IPS DF 6.9 (cell line): ENCODE results near the gene DLGAP3.

Experiments
- DNase-seq: peaks from one replicate; pipeline ENCODE4 v3.0.0-alpha.2; 2013; ENCODE audit warnings: low read depth, low spot score
- H3K27ac ChIP-seq: one replicate; pipeline ENCODE4 v1.5.1; 2013; ENCODE audit warnings: low read length, control low read depth
- H3K27me3 ChIP-seq: 2 replicates; pipeline ENCODE4 v1.6.1; 2013; ENCODE audit warnings: mild to moderate bottlenecking, low read length; ENCODE audit not compliant: control insufficient read depth, insufficient read depth
- H3K36me3 ChIP-seq: 2 replicates; pipeline ENCODE4 v1.6.1; 2013; ENCODE audit warnings: low read length; ENCODE audit not compliant: control insufficient read depth, insufficient read depth
- H3K4me1 ChIP-seq: 2 replicates; pipeline ENCODE4 v1.6.1; 2013; ENCODE audit warnings: low read length; ENCODE audit not compliant: control insufficient read depth, insufficient read depth
- H3K4me3 ChIP-seq: 2 replicates; pipeline ENCODE4 v1.5.1; 2013; ENCODE audit warnings: mild to moderate bottlenecking, low read length
- H3K9me3 ChIP-seq: 2 replicates; pipeline ENCODE4 v1.6.1; 2013; ENCODE audit warnings: low read length, inconsistent platforms; ENCODE audit not compliant: control insufficient read depth, insufficient read depth
- WGBS: extraction: QIAGEN DNeasy Blood & Tissue Kit; methylation state at CpG from one replicate; pipeline ENCODE4 v1.1.7; 2013; ENCODE audit warnings: mixed read lengths, missing lambda C conversion rate; ENCODE audit not compliant: insufficient read length, insufficient coverage; 5-methylcytosine and 5-hydroxymethylcytosine counted together

The DLGAP3 gene

DNA sequence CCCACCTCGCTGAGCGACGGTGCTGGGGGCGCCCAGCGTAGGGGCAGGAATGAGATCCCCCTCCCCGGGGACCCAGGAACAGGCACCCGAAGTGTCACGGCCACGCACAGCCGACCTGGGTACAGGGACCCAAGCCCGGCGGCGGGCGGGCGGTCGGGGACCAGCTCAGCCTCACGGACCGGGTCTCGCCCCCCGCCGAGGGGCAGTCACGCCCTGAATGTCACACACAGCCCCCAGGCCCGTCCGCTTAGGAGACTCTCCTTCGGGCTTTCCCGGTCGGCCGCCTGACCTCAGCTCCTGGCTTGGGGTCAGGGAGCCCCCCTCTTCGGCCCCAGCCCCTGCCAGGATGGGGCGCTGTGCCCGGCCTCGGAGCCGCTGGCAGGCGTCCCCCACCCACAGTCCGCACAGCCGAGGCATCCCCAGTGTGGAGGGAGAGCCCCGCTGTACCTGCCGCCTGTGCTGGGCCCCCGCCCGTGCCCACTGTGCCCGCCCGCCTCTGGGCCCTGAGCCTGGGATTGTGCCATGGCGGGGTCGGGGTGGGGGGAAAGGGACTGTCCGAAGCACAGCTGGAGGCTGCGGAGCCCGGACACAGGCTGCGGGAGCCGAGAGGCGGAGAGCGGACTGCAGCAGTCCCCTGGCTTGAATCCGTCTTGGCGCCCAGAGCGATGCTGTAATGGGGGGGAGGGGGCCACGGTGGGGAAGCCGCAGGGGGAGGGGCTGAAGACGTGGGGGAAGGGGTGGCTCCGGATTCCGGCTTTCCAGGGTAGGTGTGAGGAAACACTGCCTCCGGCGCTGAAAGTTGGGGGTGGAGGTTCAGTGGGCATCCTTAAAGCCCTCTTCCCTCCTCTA, 627 bp upstream of the DLGAP3 start:
- Histone ChIP-seq H3K27ac (no peak overlapping the region), H3K27me3 (peaks cover 6% of the 10 kb centered on the region; the same call in 1 of the 2 replicates), H3K4me3 (peak overlapping the region; percentile 73), H3K4me1 (peaks cover 4% of the 10 kb centered on the region; the same call in 1 of the 2 replicates), H3K36me3 (no peaks in the 10 kb centered on the region), H3K9me3 (no peaks in the 10 kb centered on the region)
- DNase-seq = no peak
- no CpG with 5 or more reads among the region's 61 CpGs for WGBS

DNA sequence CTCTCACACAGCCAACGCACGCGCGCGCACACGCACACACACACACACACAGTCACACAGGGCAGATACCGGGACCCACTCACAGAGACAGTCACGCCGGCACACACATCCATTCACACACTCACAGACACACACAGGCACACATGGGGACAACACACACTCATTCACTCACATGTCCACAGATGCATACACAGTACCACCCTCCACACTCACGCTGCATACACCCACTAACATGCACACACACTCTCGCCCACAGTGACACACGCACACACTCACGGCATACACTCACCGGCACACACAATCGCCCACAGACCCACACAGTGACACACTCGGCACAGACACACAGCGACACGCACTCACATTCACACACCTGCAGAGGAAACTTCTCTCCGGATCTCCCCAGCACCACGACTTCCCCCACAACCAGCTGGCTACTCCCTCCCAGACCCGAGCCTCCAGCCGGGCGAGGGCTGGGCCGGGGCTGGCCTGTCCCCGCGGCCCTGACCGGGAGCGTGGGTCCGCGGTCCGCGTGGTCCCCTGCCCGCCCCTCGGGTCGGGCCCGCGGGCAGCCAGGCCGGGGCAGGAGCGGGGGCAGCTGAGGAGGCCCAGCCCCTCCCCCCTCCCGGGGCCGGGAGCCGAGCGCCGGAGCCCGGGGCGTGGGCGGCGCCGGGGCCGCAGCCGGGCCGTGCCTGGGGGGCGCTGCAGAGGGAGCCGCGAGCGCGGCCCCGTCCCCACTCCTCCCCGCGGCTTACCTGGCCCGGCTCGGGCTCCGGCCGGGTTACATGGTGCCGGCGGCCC, 552 bp downstream of the DLGAP3 start:
- no CpG with 5 or more reads among the region's 66 CpGs for WGBS
- Histone ChIP-seq H3K27me3 (peaks cover 6% of the 10 kb centered on the region; the same call in 1 of the 2 replicates), H3K4me3 (peak overlapping the region; percentile 73; the same call in 1 of the 2 replicates), H3K4me1 (peaks cover 4% of the 10 kb centered on the region; the same call in 1 of the 2 replicates), H3K36me3 (no peaks in the 10 kb centered on the region), H3K9me3 (no peaks in the 10 kb centered on the region), H3K27ac (no peak overlapping the region)
- no peak for DNase-seq

DNA sequence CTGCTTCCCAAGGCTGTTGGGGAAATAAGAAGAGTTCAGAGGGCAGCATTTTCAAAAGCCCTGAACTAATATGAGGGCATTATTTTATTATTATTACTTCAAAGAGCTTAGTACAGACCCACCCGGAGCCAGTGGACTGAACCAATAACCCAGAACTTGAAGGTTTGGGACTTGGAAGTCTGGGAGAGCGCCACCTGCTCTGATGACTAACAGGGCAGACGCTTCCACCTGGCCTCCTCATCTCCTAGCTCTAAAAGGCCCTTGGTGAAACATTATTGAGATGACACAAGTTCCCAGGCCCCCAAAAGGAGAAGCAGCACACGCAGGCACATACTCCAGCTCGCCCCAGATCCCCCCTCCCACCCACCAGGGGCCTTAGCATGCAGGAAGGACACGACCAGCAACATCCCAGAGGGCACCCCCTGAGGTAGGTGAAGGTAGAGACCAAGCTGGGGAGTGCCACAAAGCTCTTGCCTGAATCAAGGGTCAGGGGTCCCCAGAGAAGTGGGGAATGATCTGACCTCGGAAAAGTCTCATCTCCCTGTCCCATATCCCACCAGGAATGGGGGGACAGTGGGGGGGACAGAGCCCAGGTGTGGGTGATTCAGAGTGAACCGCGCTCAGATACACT, 1.3 kb downstream of the DLGAP3 start:
- Histone ChIP-seq H3K27me3 (peaks cover 6% of the 10 kb centered on the region; the same call in 1 of the 2 replicates), H3K9me3 (no peaks in the 10 kb centered on the region)

DNA sequence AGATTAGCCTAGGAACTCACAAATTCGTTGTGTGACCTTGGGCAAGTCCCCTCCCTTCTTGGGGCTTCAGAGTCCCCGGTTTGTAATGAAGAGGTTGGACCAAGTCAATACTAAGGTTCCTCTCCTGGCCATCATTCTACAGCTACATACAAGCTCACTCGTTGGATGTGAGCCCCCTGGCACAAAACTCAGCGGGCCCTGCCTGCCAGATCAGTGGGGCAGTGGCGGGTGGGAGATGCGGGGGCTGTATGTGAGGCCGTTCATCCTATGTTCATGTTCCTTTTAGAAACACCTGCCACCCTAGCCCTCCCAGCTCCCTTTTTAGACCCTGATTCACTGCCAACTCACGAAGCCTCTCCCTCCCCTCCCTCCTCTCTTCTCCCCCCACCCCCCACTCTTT, 2.1 kb downstream of the DLGAP3 start:
- Histone ChIP-seq H3K27ac (no peak overlapping the region), H3K27me3 (peaks cover 6% of the 10 kb centered on the region; the same call in 1 of the 2 replicates), H3K9me3 (no peaks in the 10 kb centered on the region), H3K4me1 (peaks cover 4% of the 10 kb centered on the region; the same call in 1 of the 2 replicates), H3K36me3 (no peaks in the 10 kb centered on the region), H3K4me3 (no peak overlapping the region)
- no CpG with 5 or more reads among the region's 8 CpGs for WGBS
- DNase-seq = no peak

More for the DNA sequence above, 1.3 kb downstream of the DLGAP3 start:
- no peak overlapping the region; the same call in 1 of the 2 replicates for H3K4me3 ChIP-seq
- H3K27ac ChIP-seq = no peak overlapping the region
- no peaks in the 10 kb centered on the region for H3K36me3 ChIP-seq
- peaks cover 4% of the 10 kb centered on the region; the same call in 1 of the 2 replicates for H3K4me1 ChIP-seq
- no peak for DNase-seq
- no CpG with 5 or more reads among the region's 9 CpGs for WGBS

- Histone ChIP-seq H3K27ac (no peak overlapping the region), H3K4me1 (peaks cover 4% of the 10 kb centered on the region; the same call in 1 of the 2 replicates), H3K4me3 (no peak overlapping the region), H3K27me3 (peaks cover 6% of the 10 kb centered on the region; the same call in 1 of the 2 replicates), H3K9me3 (no peaks in the 10 kb centered on the region), H3K36me3 (no peaks in the 10 kb centered on the region)
- WGBS = no CpG with 5 or more reads among the region's 5 CpGs
- DNase-seq = no peak
Measured at GRCh38 chr1:34926894-34927293, 2.6 kb downstream of the DLGAP3 start.

DNA sequence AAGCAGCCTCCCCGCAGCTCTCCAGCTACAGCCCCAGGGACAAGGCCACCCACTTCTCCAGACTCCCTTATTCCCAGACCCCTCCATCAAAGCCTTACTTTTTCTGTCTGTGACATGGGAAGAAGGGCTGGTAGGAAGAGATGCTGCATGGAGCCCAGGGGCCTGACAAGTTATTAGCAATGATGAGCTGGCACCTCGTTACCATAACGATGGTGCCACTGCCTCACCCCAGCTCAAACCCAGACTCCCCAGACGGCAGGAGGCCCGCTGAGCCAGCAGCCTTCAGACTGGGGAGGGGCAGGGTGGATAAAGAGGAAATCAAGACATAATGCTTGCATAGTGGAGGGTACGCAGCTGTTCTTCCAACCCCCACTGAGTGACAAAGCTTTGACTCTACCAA, 3.3 kb downstream of the DLGAP3 start:
- H3K27me3 ChIP-seq = peaks cover 6% of the 10 kb centered on the region; the same call in 1 of the 2 replicates
- peaks cover 4% of the 10 kb centered on the region; the same call in 1 of the 2 replicates for H3K4me1 ChIP-seq
- no CpG with 5 or more reads among the region's 6 CpGs for WGBS
- no peak overlapping the region for H3K4me3 ChIP-seq
- no peaks in the 10 kb centered on the region for H3K9me3 ChIP-seq
- H3K36me3 ChIP-seq = no peaks in the 10 kb centered on the region
- no peak overlapping the region for H3K27ac ChIP-seq
- DNase-seq = no peak

DNA sequence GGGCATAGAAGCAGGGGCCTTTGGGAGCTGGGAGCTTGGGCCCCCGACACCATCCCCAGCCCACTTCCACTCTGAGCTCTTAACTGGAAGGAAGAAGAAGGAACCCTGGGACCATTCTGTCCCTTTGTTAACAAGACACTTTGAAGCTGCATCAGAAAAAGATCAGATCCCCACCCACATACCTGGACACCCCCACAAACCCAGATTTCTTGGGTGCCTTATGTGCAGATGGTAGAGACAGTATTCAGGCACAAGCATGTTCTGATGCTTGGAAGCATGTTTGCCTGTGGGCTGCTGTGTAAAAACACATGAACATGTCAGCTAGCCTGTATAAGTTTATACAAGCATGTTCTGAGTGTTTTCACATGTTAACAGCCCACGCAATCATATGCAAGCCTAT, 3.7 kb downstream of the DLGAP3 start:
- no CpG with 5 or more reads among the region's 2 CpGs for WGBS
- Histone ChIP-seq H3K4me3 (no peak overlapping the region), H3K36me3 (no peaks in the 10 kb centered on the region), H3K4me1 (peaks cover 4% of the 10 kb centered on the region; the same call in 1 of the 2 replicates), H3K9me3 (no peaks in the 10 kb centered on the region), H3K27ac (no peak overlapping the region), H3K27me3 (peaks cover 4% of the 10 kb centered on the region; the same call in 1 of the 2 replicates)
- DNase-seq = no peak

DNA sequence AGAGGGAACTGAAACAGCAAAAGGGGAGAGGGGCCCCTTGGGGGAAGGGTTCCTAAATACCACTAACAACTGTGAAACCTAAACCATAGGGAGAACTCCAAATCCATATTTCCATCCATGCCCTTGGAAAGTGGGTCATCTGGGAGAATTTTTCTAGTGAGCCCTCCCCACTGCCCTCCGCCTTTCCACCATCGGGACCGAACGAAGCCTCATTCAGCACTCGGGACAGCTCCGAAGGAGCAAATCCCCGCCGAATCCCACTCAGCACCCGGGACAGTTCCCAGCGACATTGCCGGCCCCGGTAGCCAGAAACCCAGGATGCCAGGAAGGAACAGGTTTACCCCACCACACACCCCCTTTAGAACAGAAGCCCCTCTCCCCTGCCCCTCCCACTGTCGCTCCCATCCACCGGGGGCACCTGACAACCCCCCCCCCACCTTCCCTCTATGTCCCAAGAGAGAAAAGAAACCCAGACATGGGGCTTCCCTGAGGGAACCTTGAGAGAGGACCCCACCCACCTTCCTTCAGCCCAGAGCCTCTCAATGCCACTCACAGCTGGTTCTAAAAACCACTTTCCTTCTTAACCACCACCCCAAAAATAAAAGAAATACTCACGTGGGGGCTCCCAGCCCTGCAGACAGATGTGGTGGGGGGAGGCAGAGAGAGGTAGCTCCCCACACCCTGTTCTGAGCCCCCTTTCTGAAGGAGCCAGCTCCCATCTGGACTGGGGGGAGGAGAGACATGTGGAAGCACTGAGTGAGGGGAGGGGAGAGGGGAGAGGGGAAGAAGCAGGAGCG, 4.5 kb downstream of the DLGAP3 start:
- Histone ChIP-seq H3K4me3 (no peak overlapping the region), H3K27ac (no peak overlapping the region), H3K36me3 (no peaks in the 10 kb centered on the region), H3K4me1 (peaks cover 4% of the 10 kb centered on the region; the same call in 1 of the 2 replicates), H3K27me3 (peaks cover 4% of the 10 kb centered on the region; the same call in 1 of the 2 replicates), H3K9me3 (no peaks in the 10 kb centered on the region)
- DNase-seq = no peak
- WGBS = no CpG with 5 or more reads among the region's 16 CpGs

- DNase-seq = no peak
- Histone ChIP-seq H3K27me3 (peaks cover under 1% of the 10 kb centered on the region; the same call in 1 of the 2 replicates), H3K36me3 (no peaks in the 10 kb centered on the region), H3K4me3 (no peak overlapping the region), H3K4me1 (peaks cover 3% of the 10 kb centered on the region; the same call in 1 of the 2 replicates), H3K27ac (no peak overlapping the region), H3K9me3 (no peaks in the 10 kb centered on the region)
Measured at GRCh38 chr1:34923490-34923889, 6.0 kb downstream of the DLGAP3 start.
